Measurements from ENCODE around the gene SKAP2. TPM values are rescaled to one million over a fixed set of nuclear protein-coding genes. Genes with fewer than 3 reads are reported as not detected.

Gene SKAP2
- not detected for polyA plus RNA-seq (2012; ENCODE audit: insufficient read depth, insufficient read length)

- no peak for DNase-seq (ENCODE audit: low read depth, low spot score)
- H3K4me3 ChIP-seq (ENCODE audit: low read length), result no peak within 1 kb of the TSS
Measured at GRCh38 chr7:26864309-26865093, at the start of gene SKAP2. TSS of gene SKAP2 (minus strand) at chr7:26864590. CDS start at chr7:26864429, 161 bp downstream.

- no peak for DNase-seq (ENCODE audit: low read depth, low spot score)
- no peak overlapping the region for H3K4me3 ChIP-seq (ENCODE audit: low read length)
Measured at GRCh38 chr7:26912933-26913536, 48.6 kb upstream of the SKAP2 start.

- no peak for DNase-seq (ENCODE audit: low read depth, low spot score)
- H3K4me3 ChIP-seq (ENCODE audit: low read length), result no peak overlapping the region
Measured at GRCh38 chr7:26912338-26912737, 47.9 kb upstream of the SKAP2 start.

GRCh38 chr7:26910221-26910620 is 45.8 kb upstream of the SKAP2 start:
- no peak overlapping the region for H3K4me3 ChIP-seq (ENCODE audit: low read length)
- no peak for DNase-seq (ENCODE audit: low read depth, low spot score)

GRCh38 chr7:26900251-26900650 is 35.9 kb upstream of the SKAP2 start:
- H3K4me3 ChIP-seq (ENCODE audit: low read length), result no peak overlapping the region
- no peak for DNase-seq (ENCODE audit: low read depth, low spot score)

GRCh38 chr7:26899519-26899918 is 35.1 kb upstream of the SKAP2 start:
- no peak overlapping the region for H3K4me3 ChIP-seq (ENCODE audit: low read length)
- DNase-seq (ENCODE audit: low read depth, low spot score), result no peak

GRCh38 chr7:26898891-26899290 is 34.5 kb upstream of the SKAP2 start:
- no peak for DNase-seq (ENCODE audit: low read depth, low spot score)
- H3K4me3 ChIP-seq (ENCODE audit: low read length), result no peak overlapping the region

- H3K4me3 ChIP-seq (ENCODE audit: low read length), result no peak overlapping the region
- no peak for DNase-seq (ENCODE audit: low read depth, low spot score)
Measured at GRCh38 chr7:26897928-26898327, 33.5 kb upstream of the SKAP2 start.

GRCh38 chr7:26891400-26892350 is 27.3 kb upstream of the SKAP2 start:
- no peak for DNase-seq (ENCODE audit: low read depth, low spot score)
- no peak overlapping the region for H3K4me3 ChIP-seq (ENCODE audit: low read length)

GRCh38 chr7:26880852-26881251 is 16.5 kb upstream of the SKAP2 start:
- no peak overlapping the region for H3K4me3 ChIP-seq (ENCODE audit: low read length)
- no peak for DNase-seq (ENCODE audit: low read depth, low spot score)

GRCh38 chr7:26879671-26880070 is 15.3 kb upstream of the SKAP2 start:
- DNase-seq (ENCODE audit: low read depth, low spot score), result no peak
- no peak overlapping the region for H3K4me3 ChIP-seq (ENCODE audit: low read length)

GRCh38 chr7:26868841-26869495 is 4.6 kb upstream of the SKAP2 start:
- H3K4me3 ChIP-seq (ENCODE audit: low read length), result no peak overlapping the region
- DNase-seq (ENCODE audit: low read depth, low spot score), result no peak

- H3K4me3 ChIP-seq (ENCODE audit: low read length), result no peak overlapping the region
- DNase-seq (ENCODE audit: low read depth, low spot score), result no peak
Measured at GRCh38 chr7:26865094-26865388, 651 bp upstream of the SKAP2 start.

GRCh38 chr7:26863518-26864308 is 677 bp downstream of the SKAP2 start:
- DNase-seq (ENCODE audit: low read depth, low spot score), result no peak
- H3K4me3 ChIP-seq (ENCODE audit: low read length), result no peak overlapping the region

- no peak overlapping the region for H3K4me3 ChIP-seq (ENCODE audit: low read length)
- no peak for DNase-seq (ENCODE audit: low read depth, low spot score)
Measured at GRCh38 chr7:26862834-26863233, 1.6 kb downstream of the SKAP2 start.

GRCh38 chr7:26861050-26861449 is 3.3 kb downstream of the SKAP2 start:
- H3K4me3 ChIP-seq (ENCODE audit: low read length), result no peak overlapping the region
- DNase-seq (ENCODE audit: low read depth, low spot score), result no peak

- no peak for DNase-seq (ENCODE audit: low read depth, low spot score)
- no peak overlapping the region for H3K4me3 ChIP-seq (ENCODE audit: low read length)
Measured at GRCh38 chr7:26860361-26860760, 4.0 kb downstream of the SKAP2 start.

- H3K4me3 ChIP-seq (ENCODE audit: low read length), result no peak overlapping the region
- no peak for DNase-seq (ENCODE audit: low read depth, low spot score)
Measured at GRCh38 chr7:26859720-26860119, 4.7 kb downstream of the SKAP2 start.

- no peak overlapping the region for H3K4me3 ChIP-seq (ENCODE audit: low read length)
- no peak for DNase-seq (ENCODE audit: low read depth, low spot score)
Measured at GRCh38 chr7:26858735-26859134, 5.7 kb downstream of the SKAP2 start.

Data from Jurkat, Clone E6-1 (cell line).